Right hindlimb (tissue), 1 donor: ENCODE results near the gene CBFA2T2.
A peak's percentile ranks its signal among the peaks of the same experiment; 100 is the strongest.

Experiments
- DNase-seq: peaks from one replicate; pipeline ENCODE4 v3.0.0-alpha.2; 2018

The CBFA2T2 gene

DNA sequence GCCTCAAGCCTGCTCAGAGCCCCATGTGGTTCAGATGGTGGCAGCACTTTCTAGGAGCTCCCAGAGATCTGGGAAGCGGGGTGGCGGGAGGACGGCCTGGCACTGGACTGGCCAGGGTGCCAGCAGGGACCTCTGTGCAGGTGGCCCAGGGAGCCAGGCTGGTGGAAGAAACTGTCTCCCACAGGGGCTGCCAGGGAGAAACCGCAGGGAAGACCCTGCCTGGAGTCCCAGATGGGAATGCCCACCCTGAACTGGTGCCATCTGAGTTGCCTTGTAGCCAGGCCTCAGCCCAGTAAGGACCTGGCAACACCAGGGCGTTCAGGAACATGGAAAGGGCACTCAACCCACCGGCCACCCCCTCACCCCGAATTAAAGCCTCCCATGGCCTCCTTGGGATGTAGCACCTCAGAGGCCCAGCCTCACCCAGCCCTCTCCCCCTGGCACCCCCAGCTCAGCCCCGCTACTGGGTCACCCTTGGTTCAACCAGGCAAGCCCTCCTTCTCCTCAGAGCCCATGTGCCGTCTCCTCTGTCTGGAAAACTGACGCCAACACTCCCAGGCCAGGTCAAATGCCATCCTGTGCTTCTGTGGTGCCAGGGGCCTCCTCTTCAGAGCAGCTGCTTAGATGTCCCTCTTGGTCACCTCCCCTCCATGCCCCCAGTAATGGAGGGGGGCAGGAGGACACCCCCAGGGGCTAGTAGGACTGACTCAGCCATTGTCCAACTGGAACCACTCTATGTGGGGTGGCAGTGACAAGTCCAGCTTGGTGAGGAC lies 166.3 kb downstream of the CBFA2T2 start:
- DNase-seq = no peak

DNA sequence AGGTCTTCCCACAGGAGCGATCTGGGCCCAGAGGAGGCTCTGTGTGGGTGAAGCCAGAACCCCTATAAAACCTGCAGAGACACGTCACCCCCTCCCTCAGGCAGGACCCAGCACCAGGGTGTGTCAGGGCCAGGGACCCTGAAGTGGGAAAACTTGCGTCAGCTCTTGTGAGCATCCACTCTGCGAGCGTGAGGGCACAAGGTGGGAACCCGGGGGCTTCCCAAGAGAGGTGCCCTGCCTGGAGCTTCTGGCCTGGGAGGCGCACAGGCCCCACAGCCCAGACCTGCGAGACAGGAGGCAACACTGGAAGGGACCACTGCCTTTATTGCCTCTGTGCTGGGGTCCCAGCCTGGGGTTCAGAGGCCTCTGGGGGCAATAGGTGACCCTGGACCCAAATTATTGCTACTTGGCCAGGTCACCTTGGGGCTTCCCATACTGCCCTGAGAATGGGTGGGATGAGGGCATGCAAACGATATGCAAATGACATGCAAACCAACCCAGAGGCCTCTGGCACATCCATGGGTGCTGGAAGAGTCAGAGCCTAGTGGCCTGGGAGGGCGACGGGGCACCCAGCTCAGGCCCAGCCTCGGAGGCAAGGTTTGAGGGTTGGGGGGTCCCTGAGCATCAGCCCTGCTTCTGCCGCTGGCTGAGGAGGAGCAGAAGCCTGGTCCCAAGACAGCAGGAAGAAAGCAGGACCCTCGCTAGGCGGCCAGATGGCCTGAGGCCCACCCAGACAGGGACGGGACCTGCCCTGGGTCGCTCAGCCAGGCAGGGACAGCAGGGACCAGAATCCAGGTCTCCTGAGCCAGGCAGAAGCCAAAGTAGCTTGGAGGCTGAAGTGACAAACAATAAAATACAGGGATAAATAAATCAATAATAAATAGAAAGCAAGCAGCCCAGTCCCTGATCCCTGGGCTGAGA lies 167.1 kb downstream of the CBFA2T2 start:
- DNase-seq = no peak

DNA sequence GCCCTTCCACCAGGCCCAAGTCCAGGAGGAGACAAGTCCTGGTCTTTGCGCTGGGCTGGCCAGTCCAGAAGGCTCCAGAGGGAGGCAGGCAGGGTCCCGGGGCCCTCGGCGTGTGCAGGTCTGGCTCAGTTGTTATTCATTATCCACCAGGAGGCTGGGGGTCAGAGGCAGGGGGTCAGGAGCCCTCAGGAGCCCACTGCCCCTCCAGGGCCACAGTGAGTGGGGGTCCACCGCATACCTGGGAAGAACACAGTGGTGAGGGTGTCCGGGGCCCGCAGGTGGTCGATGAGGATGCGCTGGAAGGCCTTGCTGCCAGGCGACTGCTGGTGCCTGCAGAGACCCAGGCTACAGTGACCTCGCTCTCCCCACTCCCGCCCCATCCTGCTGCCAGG lies 167.8 kb downstream of the CBFA2T2 start:
- peak; percentile 19 for DNase-seq

GRCh38 chr20:33658510-33658909 lies 168.6 kb downstream of the CBFA2T2 start:
- peak; percentile 24 for DNase-seq

DNA sequence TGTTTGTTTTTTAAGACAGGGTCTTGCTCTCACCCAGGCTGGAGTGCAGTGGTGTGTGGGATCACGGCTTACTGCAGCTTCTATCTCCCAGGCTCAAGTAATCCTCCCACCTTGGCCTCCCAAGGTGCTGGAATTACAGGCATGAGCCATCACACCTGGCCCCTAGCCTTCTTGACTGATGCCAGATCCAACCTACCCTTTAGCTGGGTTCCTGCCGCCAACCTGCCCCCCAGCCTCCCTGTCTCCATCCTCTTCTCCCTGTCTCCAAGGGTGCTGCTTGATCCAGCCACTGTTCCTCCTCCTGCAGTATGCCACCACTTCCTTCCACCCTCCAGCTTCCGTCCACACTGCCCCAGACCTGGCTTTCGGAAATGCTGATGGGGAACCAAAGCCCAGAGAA lies 169.0 kb downstream of the CBFA2T2 start:
- DNase-seq = no peak

- peak; percentile 18 for DNase-seq
These were observed 169.6 kb downstream of the CBFA2T2 start for GRCh38 chr20:33659341-33660034.

GRCh38 chr20:33660035-33660684 lies 170.3 kb downstream of the CBFA2T2 start:
- DNase-seq = peak; percentile 23

GRCh38 chr20:33660685-33661058 lies 170.8 kb downstream of the CBFA2T2 start:
- DNase-seq = no peak

- DNase-seq = peak; percentile 18
These were observed 172.3 kb downstream of the CBFA2T2 start, which contains the start of gene C20orf144 for GRCh38 chr20:33662172-33662571. C20orf144 (plus strand) TSS chr20:33662327; CDS start chr20:33662346, 19 bp downstream.

DNA sequence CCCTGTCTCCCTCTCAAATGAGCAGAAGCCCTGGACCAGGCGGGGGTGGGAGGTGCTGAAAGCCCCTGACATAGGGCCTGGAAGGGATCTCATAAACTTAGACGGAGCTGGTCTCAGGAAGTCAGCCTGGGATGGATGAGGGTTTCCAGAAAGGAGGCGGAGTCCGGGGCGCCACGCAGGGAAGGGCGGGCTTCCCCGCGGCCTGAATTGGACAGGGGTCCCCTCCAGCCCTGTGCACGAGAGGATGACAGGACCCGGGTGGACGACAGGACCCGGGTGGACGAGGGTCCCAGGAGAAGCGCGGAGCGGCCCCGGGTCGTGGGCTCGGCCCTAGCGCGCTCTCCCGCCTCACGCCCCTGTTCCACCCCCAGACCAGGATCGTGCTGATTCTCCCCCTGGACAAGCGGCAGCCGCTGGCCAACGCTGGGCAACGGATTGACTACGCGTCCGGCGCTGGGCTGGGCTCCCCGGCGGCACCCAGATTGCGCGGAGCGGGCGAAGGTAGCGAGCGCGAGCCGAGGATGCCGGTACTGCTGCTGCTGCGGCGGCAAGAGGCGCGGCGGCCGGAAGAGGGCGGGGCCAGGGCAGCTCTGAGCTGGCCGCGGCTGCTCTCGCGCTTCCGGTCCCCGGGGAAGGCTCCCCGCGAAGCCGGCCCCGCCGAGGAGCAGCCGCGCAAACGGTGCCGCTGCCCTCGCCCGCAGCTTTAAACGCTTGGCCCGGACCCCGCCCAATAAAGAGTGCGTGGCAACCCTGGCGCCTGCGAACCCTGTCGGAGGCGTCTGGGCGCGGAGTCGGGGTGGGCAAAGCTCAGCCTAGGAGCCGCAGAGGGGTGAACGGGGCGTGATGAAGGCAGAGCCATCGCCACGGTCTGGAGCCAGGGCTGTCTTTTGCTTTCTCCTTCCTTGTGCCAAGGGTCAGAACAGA lies 173.5 kb downstream of the CBFA2T2 start:
- DNase-seq = peak; percentile 87

GRCh38 chr20:33664085-33664761 lies 174.3 kb downstream of the CBFA2T2 start:
- DNase-seq = no peak

DNA sequence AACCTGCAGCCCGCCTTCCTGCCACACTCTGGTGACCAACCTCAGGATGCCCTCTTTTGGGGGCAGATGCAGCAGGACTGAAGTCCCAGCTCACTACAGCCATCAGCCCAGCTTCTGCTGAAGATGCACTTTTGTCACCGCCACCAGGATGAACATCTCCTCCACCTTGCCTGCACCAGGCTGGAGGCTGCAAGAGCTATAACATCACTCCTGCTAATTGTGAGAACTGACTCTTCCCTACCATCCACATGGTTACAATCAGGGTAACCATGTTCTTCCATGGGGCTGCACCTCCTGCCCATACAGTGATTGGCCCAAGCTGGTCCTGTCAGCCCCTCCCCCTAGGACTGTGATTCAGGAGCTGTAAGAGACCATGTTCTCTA lies 174.9 kb downstream of the CBFA2T2 start:
- no peak for DNase-seq

- DNase-seq = peak; percentile 95
These were observed 176.7 kb downstream of the CBFA2T2 start, which contains the start of gene ACTL10 for GRCh38 chr20:33666293-33667244. ACTL10 (plus strand) TSS chr20:33666943; CDS start chr20:33667498, 555 bp downstream.

GRCh38 chr20:33667245-33667675 lies 177.4 kb downstream of the CBFA2T2 start:
- DNase-seq = no peak

DNA sequence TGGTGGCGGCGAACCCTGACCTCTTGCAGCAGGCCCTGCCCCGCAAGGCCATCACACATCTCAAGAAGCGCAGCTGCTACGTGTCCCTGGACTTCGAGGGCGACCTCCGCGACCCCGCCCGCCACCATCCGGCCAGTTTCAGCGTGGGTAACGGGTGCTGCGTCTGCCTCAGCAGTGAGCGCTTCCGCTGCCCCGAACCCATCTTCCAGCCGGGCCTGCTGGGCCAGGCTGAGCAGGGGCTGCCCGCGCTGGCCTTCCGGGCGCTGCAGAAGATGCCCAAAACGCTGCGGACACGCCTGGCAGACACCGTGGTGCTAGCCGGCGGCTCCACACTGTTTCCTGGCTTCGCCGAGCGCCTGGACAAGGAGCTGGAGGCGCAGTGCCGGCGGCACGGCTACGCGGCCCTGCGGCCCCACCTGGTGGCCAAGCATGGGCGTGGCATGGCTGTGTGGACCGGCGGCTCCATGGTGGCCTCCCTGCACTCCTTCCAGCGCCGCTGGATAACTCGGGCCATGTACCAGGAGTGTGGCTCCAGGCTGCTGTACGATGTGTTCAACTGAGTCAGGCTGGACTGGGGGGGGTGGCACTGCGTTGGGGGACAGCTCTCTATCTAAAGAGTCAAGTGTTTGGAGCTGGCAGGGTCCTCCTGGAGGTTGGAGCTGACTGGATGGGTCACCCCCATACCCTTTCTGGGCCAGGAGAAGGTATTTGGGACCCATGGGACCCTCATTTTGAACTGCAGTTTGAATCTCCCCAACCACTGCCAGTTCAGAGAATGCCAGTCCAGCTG lies 178.0 kb downstream of the CBFA2T2 start:
- peak; percentile 88 for DNase-seq

- peak; percentile 18 for DNase-seq
These were observed 178.7 kb downstream of the CBFA2T2 start for GRCh38 chr20:33668466-33669155.

DNA sequence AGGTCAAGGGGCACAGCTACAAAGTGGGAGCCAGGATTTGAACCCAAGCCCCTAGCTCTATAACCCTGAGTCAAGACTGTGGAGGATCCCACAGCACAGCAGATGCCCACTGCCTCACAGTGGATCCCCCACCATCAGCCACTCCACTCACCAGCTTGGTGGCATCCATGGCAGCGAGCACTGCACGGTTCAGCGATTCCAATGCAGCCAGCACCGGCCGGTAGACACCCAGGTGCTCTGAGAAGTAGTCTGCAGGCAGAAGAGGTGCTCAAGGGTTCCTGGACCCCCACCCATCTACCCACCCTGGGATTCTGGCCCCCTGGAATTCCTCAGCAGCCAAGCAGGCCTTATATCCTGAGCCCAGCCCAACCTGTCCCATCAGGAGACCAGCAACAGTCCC lies 179.3 kb downstream of the CBFA2T2 start:
- peak; percentile 15 for DNase-seq
